ENCODE data around the gene FARP1.

The FARP1 gene

DNA sequence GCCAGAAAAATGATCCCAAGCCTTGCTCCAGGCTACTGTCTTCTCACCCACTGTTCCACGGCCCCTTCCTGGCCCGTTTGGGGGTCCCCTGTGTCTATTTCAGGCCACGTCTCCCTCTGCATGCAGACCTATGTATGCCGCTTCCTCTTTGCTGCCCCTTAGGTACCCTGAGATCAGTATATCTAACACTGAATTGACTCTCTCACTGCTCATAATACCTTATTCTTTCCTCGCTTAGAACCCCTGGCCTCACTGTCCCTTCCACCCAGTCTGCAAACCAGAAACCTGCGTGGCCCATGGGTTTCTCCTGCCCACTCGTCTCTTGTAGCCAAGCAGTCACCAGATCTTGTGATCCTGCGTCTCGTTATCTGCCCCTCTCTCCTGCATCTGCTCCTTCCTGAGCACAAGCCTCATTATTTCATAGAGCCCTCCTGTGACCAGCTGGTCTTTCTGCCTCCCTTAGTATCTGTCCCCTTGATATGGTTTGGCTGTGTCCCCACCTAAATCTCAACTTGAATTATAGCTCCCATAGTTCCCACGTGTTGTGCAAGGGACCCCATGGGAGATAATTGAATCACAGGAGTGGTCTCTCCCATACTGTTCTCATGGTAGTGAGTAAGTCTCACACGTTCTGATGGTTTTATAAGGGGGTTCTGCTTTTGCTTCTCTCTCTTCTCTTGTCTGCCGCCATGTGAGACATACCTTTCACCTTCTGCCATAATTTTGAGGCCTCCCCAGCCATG, 143.1 kb downstream of the FARP1 start:
- DNase-seq (ENCODE audit: low spot score) = peak; percentile 74

DNA sequence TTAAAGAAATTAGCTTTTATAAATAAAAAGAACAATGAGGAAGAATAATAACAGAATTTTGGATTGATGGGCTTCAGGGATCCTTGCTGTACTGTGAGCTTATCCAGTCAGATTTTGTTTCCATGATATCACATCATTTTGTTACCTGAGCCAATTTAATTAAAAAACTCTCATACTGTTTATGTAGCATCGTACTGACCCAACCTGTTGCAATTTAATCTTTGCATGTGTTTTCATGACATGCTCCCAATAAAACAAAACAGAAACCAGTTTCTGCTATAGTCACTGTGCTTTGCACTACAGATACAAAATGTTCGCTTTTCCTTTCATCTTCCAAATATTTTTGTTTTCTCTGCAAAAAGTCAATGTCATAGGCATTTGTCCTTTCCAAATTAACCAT, 143.9 kb downstream of the FARP1 start:
- no peak for DNase-seq (ENCODE audit: low spot score)

GRCh38 chr13:98288211-98288610, 145.3 kb downstream of the FARP1 start:
- DNase-seq (ENCODE audit: low spot score) = no peak

DNA sequence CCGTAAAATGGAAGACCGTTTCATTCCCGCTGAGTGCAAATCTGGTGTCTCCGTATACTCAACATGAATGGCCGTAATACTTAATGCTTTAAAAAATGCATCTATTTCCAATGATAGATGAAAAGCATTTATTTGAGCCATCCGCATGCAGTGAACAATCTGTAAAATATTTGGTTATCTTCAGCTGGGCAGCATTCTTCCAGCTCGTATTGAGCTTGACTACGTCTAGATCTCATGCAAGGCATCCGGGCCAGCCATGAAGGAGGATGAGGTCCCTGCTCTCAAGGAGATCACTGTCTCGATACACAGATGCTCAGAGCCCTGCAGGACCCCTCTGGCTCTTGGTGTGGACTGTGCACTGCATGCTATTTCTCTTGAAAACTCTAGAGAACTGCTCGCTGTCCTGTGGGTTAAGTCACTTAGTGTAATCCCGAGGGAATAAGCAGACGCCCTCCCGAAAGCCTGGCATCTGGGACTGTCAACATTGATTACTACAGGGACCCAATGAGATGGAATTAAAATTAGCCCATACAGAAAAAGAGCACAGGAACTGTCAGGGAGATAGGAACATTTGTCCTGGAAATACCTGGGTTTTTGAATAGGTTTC, 146.5 kb downstream of the FARP1 start:
- peak; percentile 98 for DNase-seq (ENCODE audit: low spot score)

DNA sequence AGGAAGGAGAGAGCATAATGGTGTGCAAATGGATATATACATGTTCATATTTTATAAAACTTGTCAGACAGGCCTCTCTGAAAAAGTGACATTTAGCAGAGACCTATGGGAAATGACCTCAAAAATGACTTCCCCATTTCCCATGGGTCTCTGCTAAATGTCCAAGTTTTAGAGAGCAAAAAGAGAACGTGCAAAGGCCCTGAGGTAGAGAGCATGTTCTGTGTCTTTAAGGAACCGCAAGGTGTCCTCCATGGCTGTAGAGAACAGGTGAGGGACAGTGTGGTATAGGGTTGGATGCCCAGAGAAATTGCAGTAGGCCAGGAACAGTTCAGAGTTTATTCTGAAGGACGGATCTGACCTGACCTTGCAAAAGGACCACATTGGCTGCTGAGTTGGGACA, 147.4 kb downstream of the FARP1 start:
- DNase-seq (ENCODE audit: low spot score) = no peak

GRCh38 chr13:98291658-98292057, 148.8 kb downstream of the FARP1 start:
- DNase-seq (ENCODE audit: low spot score) = no peak

DNA sequence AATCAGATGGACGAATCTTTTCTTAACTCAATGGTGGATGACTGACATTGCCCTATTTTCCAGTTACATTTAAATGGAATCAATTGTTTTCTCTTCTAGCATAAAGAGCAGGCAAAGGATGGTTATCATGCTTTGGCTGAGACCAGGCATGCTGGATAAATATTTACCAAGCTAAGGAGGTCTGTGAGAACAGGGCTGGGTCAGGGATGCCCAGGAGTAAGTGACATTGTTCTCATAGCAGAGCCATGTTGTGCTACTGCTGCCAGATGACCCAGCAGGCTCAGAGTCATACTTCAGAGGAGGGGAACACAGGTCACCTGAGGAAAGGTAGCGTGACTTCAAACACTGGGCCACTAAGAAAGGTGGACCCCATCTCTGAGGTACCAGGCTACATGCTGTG, 150.2 kb downstream of the FARP1 start:
- no peak for DNase-seq (ENCODE audit: low spot score)

GRCh38 chr13:98293570-98294142, 150.8 kb downstream of the FARP1 start:
- no peak for DNase-seq (ENCODE audit: low spot score)

DNA sequence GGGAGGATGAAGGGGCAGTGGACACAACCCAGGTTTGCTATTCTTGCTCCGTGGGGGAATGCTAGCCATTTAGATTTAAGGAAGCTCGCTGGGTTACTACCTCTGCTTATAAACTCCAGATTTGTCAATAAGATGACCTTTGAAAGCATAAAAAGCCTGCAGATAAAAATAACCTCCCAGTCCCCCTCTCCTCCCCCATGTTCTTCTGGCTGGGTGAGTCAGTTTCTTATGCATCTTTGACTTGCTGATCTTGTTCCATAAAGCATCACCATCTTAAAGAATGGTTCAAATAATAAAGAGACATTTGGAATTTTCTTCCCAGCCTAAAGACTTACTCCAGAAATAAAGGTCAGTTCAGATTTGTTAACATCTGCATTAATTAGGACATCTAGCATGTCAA, 152.5 kb downstream of the FARP1 start:
- no peak for DNase-seq (ENCODE audit: low spot score)

- DNase-seq (ENCODE audit: low spot score) = no peak
These were observed 154.2 kb downstream of the FARP1 start for GRCh38 chr13:98297051-98297450.

GRCh38 chr13:98297745-98298144, 154.9 kb downstream of the FARP1 start:
- peak; percentile 45 for DNase-seq (ENCODE audit: low spot score)

GRCh38 chr13:98298599-98298998, 155.7 kb downstream of the FARP1 start:
- DNase-seq (ENCODE audit: low spot score) = no peak

- DNase-seq (ENCODE audit: low spot score) = no peak
These were observed 156.5 kb downstream of the FARP1 start for GRCh38 chr13:98299235-98299965.

GRCh38 chr13:98299966-98300350, 157.1 kb downstream of the FARP1 start:
- no peak for DNase-seq (ENCODE audit: low spot score)

GRCh38 chr13:98300956-98301641, 158.2 kb downstream of the FARP1 start:
- no peak for DNase-seq (ENCODE audit: low spot score)

GRCh38 chr13:98301721-98302120, 158.8 kb downstream of the FARP1 start:
- no peak for DNase-seq (ENCODE audit: low spot score)

- no peak for DNase-seq (ENCODE audit: low spot score)
These were observed 161.0 kb downstream of the FARP1 start for GRCh38 chr13:98303858-98304257.

DNA sequence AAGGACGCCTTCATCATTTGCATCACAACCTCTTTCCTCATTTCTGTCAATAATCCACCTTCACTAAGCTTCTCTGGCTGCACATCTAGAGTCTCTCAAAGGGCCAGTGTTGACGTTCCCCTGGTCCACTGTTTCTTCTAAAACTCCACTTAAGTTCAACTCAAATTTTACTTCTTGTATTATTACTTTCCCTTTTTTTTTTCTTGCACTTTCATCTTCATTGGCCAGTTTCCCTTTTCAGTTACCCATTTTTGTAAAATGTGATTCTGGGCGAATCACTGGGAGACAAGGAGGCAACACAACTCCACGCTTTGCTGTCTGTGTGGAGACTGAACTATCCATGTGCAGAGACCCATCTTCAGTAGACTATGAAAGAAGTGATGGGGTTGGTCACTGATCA, 162.8 kb downstream of the FARP1 start:
- DNase-seq (ENCODE audit: low spot score) = no peak

- DNase-seq (ENCODE audit: low spot score) = no peak
These were observed 164.7 kb downstream of the FARP1 start for GRCh38 chr13:98307463-98308085.

DNA sequence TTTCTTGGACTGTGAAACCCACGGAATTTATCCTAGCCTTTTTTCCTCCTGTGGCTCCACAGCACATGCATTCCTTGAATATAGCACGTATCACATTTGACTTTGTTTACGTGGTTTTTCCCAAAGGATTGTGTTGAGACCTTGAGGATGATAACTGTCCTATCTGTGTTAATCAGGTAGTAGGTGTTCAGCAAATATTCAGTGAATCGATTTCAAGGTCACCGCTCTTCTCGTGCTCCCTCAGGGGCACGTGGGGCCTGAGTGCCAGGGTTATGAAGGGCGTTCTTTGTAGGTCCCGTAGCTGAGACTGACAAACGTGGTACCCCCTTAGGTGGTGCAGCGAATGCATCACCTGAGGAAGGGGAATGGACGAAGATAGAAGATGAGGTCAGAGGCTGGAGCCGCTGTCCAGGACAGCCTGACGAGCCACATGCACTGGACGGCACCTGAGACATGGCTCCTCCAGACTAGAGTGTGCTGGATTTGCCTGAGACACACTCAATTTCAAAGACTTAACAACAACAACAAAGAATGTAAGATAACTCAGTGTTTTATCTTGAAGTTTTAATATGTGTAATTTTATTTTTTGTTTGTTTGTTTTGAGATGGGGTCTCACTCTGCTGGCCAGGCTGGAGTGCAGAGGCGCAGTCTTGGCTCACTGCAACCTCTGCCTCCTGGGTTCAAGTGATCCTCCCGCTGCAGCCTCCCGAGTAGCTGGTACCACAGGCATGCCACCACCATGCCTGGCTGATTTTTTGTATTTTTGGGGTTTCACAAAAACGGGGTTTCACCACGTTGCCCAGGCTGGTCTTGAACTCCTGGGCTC, 165.4 kb downstream of the FARP1 start:
- DNase-seq (ENCODE audit: low spot score) = no peak
